Heart right ventricle (tissue), 16 donors: ENCODE data around the gene FBXO11. TPM values are rescaled to one million over a fixed set of nuclear protein-coding genes. Genes with fewer than 3 reads are reported as not detected.
"Not testable (repeated sequence)": the region's sequence is repeated elsewhere in the genome, so short reads cannot be mapped to it uniquely, and the experiment has no call there.

Experiments used
- ATAC-seq, 8 donors: fragments of 200-7000 bp; cut with Tn5 transposase; one replicate each; pipeline ENCODE4 v1.9.1; 2020; ENCODE audit warnings: mild to moderate bottlenecking in 8 of 8, moderate library complexity in 8 of 8, moderate number of reproducible peaks in 1 of 8
- DNase-seq, 2 donors: peaks; one replicate each; pipeline ENCODE4 v3.0.0-alpha.2; 2020
- H3K27ac ChIP-seq, 10 donors: fragments of 200-600 bp; sonication (generic) in 2 of 10; one replicate each; pipeline versions ENCODE4 v1.5.0 to v1.8.0; 2020 to 2022; ENCODE audit warnings: mild to moderate bottlenecking in 3 of 10
- H3K27me3 ChIP-seq, 7 donors: fragments of 200-600 bp; one replicate each; pipeline ENCODE4 v1.8.0; 2021 to 2022; ENCODE audit warnings: mild to moderate bottlenecking in 2 of 7
- H3K36me3 ChIP-seq, 9 donors: fragments of 200-600 bp; sonication (generic) in 1 of 9; one replicate each; pipeline versions ENCODE4 v1.5.0 to v1.8.0; 2020 to 2022; ENCODE audit warnings: mild to moderate bottlenecking in 2 of 9
- H3K4me1 ChIP-seq, 9 donors: fragments of 200-600 bp; sonication (generic) in 1 of 9; one replicate each; pipeline versions ENCODE4 v1.5.0 to v1.8.0; 2020 to 2022; ENCODE audit warnings: mild to moderate bottlenecking in 4 of 9
- H3K4me3 ChIP-seq, 10 donors: fragments of 200-600 bp; sonication (generic) in 2 of 10; one replicate each; pipeline versions ENCODE4 v1.5.0 to v1.8.0; 2020 to 2022; ENCODE audit warnings: mild to moderate bottlenecking in 7 of 10, moderate library complexity in 2 of 10
- H3K9me3 ChIP-seq, 11 donors: fragments of 200-600 bp in 10 of 11; sonication (generic) in 2 of 11; one replicate each; pipeline versions ENCODE4 v1.5.0 to v1.8.0; 2013 to 2022; ENCODE audit warnings: mild to moderate bottlenecking in 2 of 11, control low read depth in 1 of 11, moderate library complexity in 1 of 11
- WGBS, 2 donors: extraction: QIAGEN DNeasy Blood & Tissue Kit; methylation state at CpG; one replicate each; pipeline ENCODE4 v1.1.7; 2013; ENCODE audit warnings: inconsistent platforms in 1 of 2; 5-methylcytosine and 5-hydroxymethylcytosine counted together
- intact Hi-C, 10 donors: fragments of 100-400 bp; cut with DNase I; formaldehyde crosslinking; loops; one replicate each; pipeline versions ENCODE4 v1.11.1 to v1.14.2; 2022
- polyA plus RNA-seq, 2 donors: library from polyadenylated mRNA; stranded (reverse); fragments of 200-250 nt; gene quantifications; one replicate each; pipeline ENCODE4 v1.2.3, GENCODE V29; 2013
- total RNA-seq, 10 donors: library from RNA; stranded (reverse); fragmentation: NEBNext Ultra II Directional in 3 of 10; extraction: Animal tissue kit (Norgen Biotek cat#: 25700) in 3 of 10; gene quantifications; one replicate each; pipeline versions ENCODE4 v1.2.1 to v1.2.4, GENCODE V29; 2021 to 2023
- TF ChIP-seq, protein P1 (sequence below), 9 donors: fragments of 200-600 bp; sonication (generic) in 2 of 9; IDR thresholded peaks; one replicate each; pipeline versions ENCODE4 v1.5.0 to v1.8.0; 2021 to 2022; ENCODE audit warnings: antibody characterized with exemption in 9 of 9, mild to moderate bottlenecking in 5 of 9, moderate library complexity in 1 of 9
- donor health status: Arrhythmogenic right ventricular cardiomyopathy.
- donor health status: ischemic (EF 13 %, LVEDD 7.1; RV severe dilation, severe dysfunction).
- donor health status: healthy with polysubstance abuse.
- donor health status: DM: no; HTN: yes; CAD: no.
- donor health status: DM: no; HTN: no; CAD: no.
- donor health status: ischemic (EF 25% LVEDD 6.9; RV normal size, moderate dysfunction).
- donor health status: ischemic (EF 25% LVEDD 5.7; RV mildly dilated, moderate dysfunction).
- donor health status: healthy.
- donor health status: DM: yes; HTN: yes; CAD: no.
- donor health status: Ischemic cardiomyopathy.
- donor health status: ischemic (EF 35%, LVEDD 5.7; RV mildly dilated, moderate dysfunction).
- donor health status: nonischemic (EF 11% LVEDD 7.7; RV severe dilation, severe dysfunction).
- donor health status: DM: yes; HTN: yes; CAD: no.
- donor health status: PGD.
- donor health status: ischemic (EF 29% LVEDD 5.4; RV normal size, mild dysfunction).
- donor health status: nonischemic (EF 23%, LVEDD 6.1; RV moderate dilation, normal function).

The FBXO11 gene
- total and polyA plus RNA-seq, 12 donors, result 15.7 to 48.2 (median 36.9) TPM

GRCh38 chr2:47867205-47867604 lies 39.1 kb downstream of the FBXO11 start:
- TF ChIP-seq, protein P1, sequence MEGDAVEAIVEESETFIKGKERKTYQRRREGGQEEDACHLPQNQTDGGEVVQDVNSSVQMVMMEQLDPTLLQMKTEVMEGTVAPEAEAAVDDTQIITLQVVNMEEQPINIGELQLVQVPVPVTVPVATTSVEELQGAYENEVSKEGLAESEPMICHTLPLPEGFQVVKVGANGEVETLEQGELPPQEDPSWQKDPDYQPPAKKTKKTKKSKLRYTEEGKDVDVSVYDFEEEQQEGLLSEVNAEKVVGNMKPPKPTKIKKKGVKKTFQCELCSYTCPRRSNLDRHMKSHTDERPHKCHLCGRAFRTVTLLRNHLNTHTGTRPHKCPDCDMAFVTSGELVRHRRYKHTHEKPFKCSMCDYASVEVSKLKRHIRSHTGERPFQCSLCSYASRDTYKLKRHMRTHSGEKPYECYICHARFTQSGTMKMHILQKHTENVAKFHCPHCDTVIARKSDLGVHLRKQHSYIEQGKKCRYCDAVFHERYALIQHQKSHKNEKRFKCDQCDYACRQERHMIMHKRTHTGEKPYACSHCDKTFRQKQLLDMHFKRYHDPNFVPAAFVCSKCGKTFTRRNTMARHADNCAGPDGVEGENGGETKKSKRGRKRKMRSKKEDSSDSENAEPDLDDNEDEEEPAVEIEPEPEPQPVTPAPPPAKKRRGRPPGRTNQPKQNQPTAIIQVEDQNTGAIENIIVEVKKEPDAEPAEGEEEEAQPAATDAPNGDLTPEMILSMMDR (IDR thresholded peaks at IDR 0.05), result no peak
- Histone ChIP-seq H3K27ac (peak overlapping the region in 8 of 10 donors; percentile 34 to 76 (median 54)), H3K9me3 (no peaks in the 10 kb centered on the region), H3K36me3 (peaks cover 0 to 5% (median 0%) of the 10 kb centered on the region in 9 donors), H3K27me3 (no peaks in the 10 kb centered on the region), H3K4me1 (peaks cover 3 to 81% (median 66%) of the 10 kb centered on the region in 9 donors), H3K4me3 (no peak overlapping the region)
- DNase-seq (peak in 1 of 2 donors; percentile 75), ATAC-seq (peak; percentile 89 to 96 (median 94))
- intact Hi-C loops, result loop anchor here in 8 of 10 donors (5.0 to 10.0 kb wide), 3 partner anchors 35 to 238 kb away; partner anchors contain the start of gene FBXO11 (in 5 of the 8)
- WGBS, 2 donors, result 1 to 2% methylated on average over 2 of the region's 2 CpGs

GRCh38 chr2:47864566-47864965 lies 41.7 kb downstream of the FBXO11 start:
- H3K4me1 ChIP-seq, result peaks cover 0 to 67% (median 52%) of the 10 kb centered on the region in 9 donors
- 67 to 69% methylated on average over 1 of the region's 1 CpG for WGBS, 2 donors
- DNase-seq, result no peak
- TF ChIP-seq, protein P1 (IDR thresholded peaks at IDR 0.05), result no peak
- H3K9me3 ChIP-seq, result no peaks in the 10 kb centered on the region
- H3K27ac ChIP-seq, result no peak overlapping the region
- no peaks in the 10 kb centered on the region for H3K27me3 ChIP-seq
- H3K36me3 ChIP-seq, result no peaks in the 10 kb centered on the region
- H3K4me3 ChIP-seq, result no peak overlapping the region
- intact Hi-C loops, result loop anchor here in 2 of 10 donors (5.0 to 10.0 kb wide), 3 partner anchors 38 to 243 kb away; no protein-coding TSS in a partner anchor
- no peak for ATAC-seq

- TF ChIP-seq, protein P1 (IDR thresholded peaks at IDR 0.05), result no peak
- WGBS, 2 donors, result 97 to 98% methylated on average over 6 of the region's 6 CpGs
- Histone ChIP-seq H3K36me3 (peaks cover 0 to 4% (median 0%) of the 10 kb centered on the region in 9 donors), H3K27ac (no peak overlapping the region), H3K9me3 (no peaks in the 10 kb centered on the region), H3K4me1 (peaks cover 0 to 67% (median 41%) of the 10 kb centered on the region in 9 donors), H3K27me3 (no peaks in the 10 kb centered on the region), H3K4me3 (no peak overlapping the region)
- ATAC-seq (no peak), DNase-seq (no peak)
- intact Hi-C loops, result loop anchor here in 2 of 10 donors (5.0 to 10.0 kb wide), 3 partner anchors 39 to 244 kb away; no protein-coding TSS in a partner anchor
These were observed 43.3 kb downstream of the FBXO11 start for GRCh38 chr2:47862949-47863348.

- intact Hi-C loops, result loop anchor here in 5 of 10 donors (5.0 to 10.0 kb wide), 4 partner anchors 52 to 572 kb away; partner anchors contain the start of gene FBXO11 (in 1 of the 5)
- peaks cover 0 to 72% (median 30%) of the 10 kb centered on the region in 9 donors for H3K4me1 ChIP-seq
- not testable (repeated sequence) for H3K36me3 ChIP-seq, H3K27ac ChIP-seq, H3K27me3 ChIP-seq, H3K4me3 ChIP-seq, DNase-seq, H3K9me3 ChIP-seq, ATAC-seq
- WGBS, 2 donors, result 83 to 85% methylated on average over 8 of the region's 8 CpGs
These were observed 53.1 kb downstream of the FBXO11 start for GRCh38 chr2:47853067-47853777.
